Neural cell (in vitro differentiated cells): ENCODE measurements around the gene NHEJ1.

Source experiments
- CTCF ChIP-seq: fragments of 450-650 bp; IDR thresholded peaks from 2 replicates; pipeline ENCODE4 v1.5.1; 2014; ENCODE audit warnings: antibody characterized with exemption, mild to moderate bottlenecking, moderate library complexity; ENCODE audit not compliant: poor library complexity, severe bottlenecking
- EZH2 ChIP-seq: fragments of 200-600, 300-800 bp; shearing (Covaris generic), sonication (generic); IDR thresholded peaks from 2 replicates; pipeline ENCODE4 v1.6.1; 2014; ENCODE audit warnings: antibody characterized with exemption, low read length, borderline replicate concordance, mild to moderate bottlenecking; ENCODE audit not compliant: insufficient read depth, poor library complexity, severe bottlenecking
- POLR2AphosphoS5 ChIP-seq: IDR thresholded peaks from 2 replicates; pipeline ENCODE4 v1.6.1; 2012
- RAD21 ChIP-seq: fragments of 450-650 bp; conservative IDR thresholded peaks from 2 replicates; pipeline ENCODE4 v1.6.1; 2014; ENCODE audit warnings: antibody characterized with exemption, mild to moderate bottlenecking, moderate library complexity

GRCh38 chr2:219126555-219126954 lies 34.1 kb downstream of the NHEJ1 start:
- TF ChIP-seq CTCF (no peak), POLR2AphosphoS5 (no peak), RAD21 (no peak), EZH2 (no peak)
